Gastroesophageal sphincter (tissue), 3 donors: ENCODE results near the gene LPP.

Experiments used
- CTCF ChIP-seq, 4 experiments: fragments of 200-600 bp in 2 of 4; fragments of 450-650 bp in 2 of 4; sonication (generic) in 1 of 4; IDR thresholded peaks; one replicate each; pipeline ENCODE4 v1.5.1; 2017 to 2019; ENCODE audit warnings: antibody characterized with exemption in 4 of 4, mild to moderate bottlenecking in 2 of 4, moderate library complexity in 2 of 4
- EP300 ChIP-seq: sonication (generic); formaldehyde crosslinking; IDR thresholded peaks from one replicate; pipeline ENCODE4 v1.6.1; 2017; ENCODE audit warnings: antibody characterized with exemption, mild to moderate bottlenecking
- POLR2A ChIP-seq, 2 donors: fragments of 450-650 bp; IDR thresholded peaks; one replicate each; pipeline ENCODE4 v1.6.1; 2017; ENCODE audit warnings: antibody characterized with exemption in 2 of 2, mild to moderate bottlenecking in 2 of 2, moderate library complexity in 1 of 2
- POLR2AphosphoS5 ChIP-seq: sonication (generic); formaldehyde crosslinking; IDR thresholded peaks from one replicate; pipeline ENCODE4 v1.6.1; 2017; ENCODE audit warnings: antibody characterized with exemption

- TF ChIP-seq CTCF (IDR thresholded peaks at IDR 0.05), result no peak
- no peak for TF ChIP-seq POLR2A (IDR thresholded peaks at IDR 0.05)
- TF ChIP-seq POLR2AphosphoS5, result no peak
- TF ChIP-seq EP300, result no peak
Measured at GRCh38 chr3:188320757-188321156, 166.8 kb downstream of the LPP start.
